NT2/D1 (cell line): ENCODE data around the gene SLIT3.
A peak's percentile ranks its signal among the peaks of the same experiment; 100 is the strongest.

Source experiments
- DNase-seq: peaks from one replicate; pipeline ENCODE4 v3.0.0-alpha.2; 2011; ENCODE audit warnings: low read depth, low spot score
- H3K27me3 ChIP-seq: 2 replicates; pipeline ENCODE4 v1.6.0; 2011; ENCODE audit warnings: mild to moderate bottlenecking; ENCODE audit not compliant: insufficient read length, insufficient read depth
- H3K36me3 ChIP-seq: 2 replicates; pipeline ENCODE4 v1.6.1; 2011; ENCODE audit warnings: mild to moderate bottlenecking, low read length, mixed read lengths; ENCODE audit not compliant: insufficient read depth, insufficient read length
- H3K4me1 ChIP-seq: 2 replicates; pipeline ENCODE4 v1.5.1; 2011; ENCODE audit not compliant: insufficient read depth, insufficient read length
- H3K4me3 ChIP-seq: 2 replicates; pipeline ENCODE4 v1.5.1; 2011; ENCODE audit warnings: low read depth; ENCODE audit not compliant: insufficient read length
- H3K9ac ChIP-seq: 2 replicates; pipeline ENCODE4 v1.6.0; 2011; ENCODE audit warnings: low read depth; ENCODE audit not compliant: insufficient read length
- H3K9me3 ChIP-seq: 2 replicates; pipeline ENCODE4 v1.5.1; 2011; ENCODE audit warnings: mild to moderate bottlenecking, low read length; ENCODE audit not compliant: insufficient read depth
- SUZ12 ChIP-seq: IDR thresholded peaks from 2 replicates; pipeline ENCODE4 v1.6.1; 2011; ENCODE audit not compliant: insufficient read length, insufficient read depth; ENCODE audit errors: extremely low read depth
- YY1 ChIP-seq: IDR thresholded peaks from 2 replicates; pipeline ENCODE4 v1.6.1; 2011; ENCODE audit not compliant: insufficient read length, insufficient read depth
- ZNF274 ChIP-seq: IDR thresholded peaks from 2 replicates; pipeline ENCODE4 v1.6.1; 2011; ENCODE audit warnings: mild to moderate bottlenecking, low read depth, low read length

The SLIT3 gene

GRCh38 chr5:169174923-169175322 lies 126.0 kb downstream of the SLIT3 start:
- H3K36me3 ChIP-seq: no peaks in the 10 kb centered on the region
- H3K4me1 ChIP-seq: peaks cover 5% of the 10 kb centered on the region
- H3K9me3 ChIP-seq: no peaks in the 10 kb centered on the region
- H3K9ac ChIP-seq: no peak overlapping the region
- no peak for DNase-seq
- no peaks in the 10 kb centered on the region for H3K27me3 ChIP-seq
- no peak for TF ChIP-seq ZNF274
- TF ChIP-seq YY1: no peak
- TF ChIP-seq SUZ12: no peak
- no peak overlapping the region for H3K4me3 ChIP-seq

DNA sequence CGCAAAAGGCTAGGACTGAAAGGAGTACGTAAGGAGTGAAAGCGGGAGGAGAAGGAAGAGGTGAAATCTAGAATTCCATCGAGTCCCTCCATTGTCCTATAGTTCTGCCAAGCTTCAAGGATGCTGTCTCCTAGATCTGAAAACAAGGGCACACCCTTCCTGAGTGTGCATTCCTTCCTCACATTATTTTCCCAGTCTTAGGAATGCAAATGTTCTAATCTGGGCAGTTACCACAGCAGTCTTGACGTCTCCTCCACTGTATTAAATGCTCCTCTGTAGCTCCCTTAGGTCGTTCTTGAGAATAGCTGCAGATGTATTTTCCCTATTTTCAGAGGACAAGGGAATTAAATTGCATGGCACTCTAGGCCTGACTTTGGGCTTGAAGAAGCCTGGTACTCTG lies 127.6 kb downstream of the SLIT3 start:
- no peak for DNase-seq
- H3K4me3 ChIP-seq: no peak overlapping the region
- no peaks in the 10 kb centered on the region for H3K27me3 ChIP-seq
- no peaks in the 10 kb centered on the region for H3K36me3 ChIP-seq
- H3K4me1 ChIP-seq: peaks cover 9% of the 10 kb centered on the region
- no peak overlapping the region for H3K9ac ChIP-seq
- TF ChIP-seq YY1 (no peak), SUZ12 (no peak), ZNF274 (no peak)
- H3K9me3 ChIP-seq: no peaks in the 10 kb centered on the region

DNA sequence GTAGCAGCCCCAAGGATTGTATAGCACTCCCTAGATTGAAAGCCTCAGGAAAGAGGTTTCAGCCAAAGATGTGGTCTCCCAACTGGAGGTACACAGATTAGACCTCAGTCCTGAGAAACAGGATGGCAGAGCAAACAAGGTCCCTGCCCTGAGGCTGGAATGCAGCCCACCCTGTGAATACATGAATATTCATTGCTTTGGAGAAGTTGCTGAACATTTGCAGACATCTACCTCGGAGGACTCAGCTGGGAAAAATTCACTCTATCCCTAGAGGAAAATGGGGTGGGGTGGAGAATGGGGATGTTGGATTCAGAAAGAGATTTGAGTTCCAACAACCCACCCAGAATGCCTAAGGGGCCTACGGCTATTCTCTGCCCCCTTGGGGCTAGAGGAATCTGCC lies 129.4 kb downstream of the SLIT3 start:
- no peaks in the 10 kb centered on the region for H3K27me3 ChIP-seq
- TF ChIP-seq YY1 (no peak), SUZ12 (no peak), ZNF274 (no peak)
- no peak overlapping the region for H3K4me3 ChIP-seq
- H3K9me3 ChIP-seq: no peaks in the 10 kb centered on the region
- peaks cover 7% of the 10 kb centered on the region for H3K4me1 ChIP-seq
- H3K9ac ChIP-seq: no peak overlapping the region
- peak; percentile 78 for DNase-seq
- no peaks in the 10 kb centered on the region for H3K36me3 ChIP-seq

DNA sequence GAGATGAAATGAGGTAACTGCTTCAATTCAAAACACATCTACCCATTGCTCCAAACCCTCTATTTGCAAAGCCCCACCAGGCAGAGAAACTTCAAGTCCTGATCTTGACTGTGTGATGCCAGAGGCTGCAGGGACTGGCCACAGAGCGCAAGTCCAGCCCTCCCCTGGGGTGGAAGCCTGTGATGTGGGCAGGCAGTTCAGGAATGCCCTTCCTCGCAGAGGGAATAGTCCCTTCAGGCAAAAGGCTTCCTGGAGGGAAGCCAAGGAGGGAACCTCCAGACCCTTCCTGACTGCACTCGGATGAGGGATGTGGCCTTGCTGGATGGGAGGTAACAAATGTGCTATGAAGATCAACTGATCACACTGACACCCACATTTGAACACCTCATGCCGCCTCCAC lies 131.2 kb downstream of the SLIT3 start:
- H3K9me3 ChIP-seq: no peaks in the 10 kb centered on the region
- TF ChIP-seq SUZ12 (no peak), YY1 (no peak), ZNF274 (no peak)
- no peak overlapping the region for H3K9ac ChIP-seq
- peaks cover 10% of the 10 kb centered on the region for H3K4me1 ChIP-seq
- H3K4me3 ChIP-seq: no peak overlapping the region
- no peaks in the 10 kb centered on the region for H3K36me3 ChIP-seq
- no peak for DNase-seq
- no peaks in the 10 kb centered on the region for H3K27me3 ChIP-seq

- peaks cover 11% of the 10 kb centered on the region for H3K4me1 ChIP-seq
- no peaks in the 10 kb centered on the region for H3K27me3 ChIP-seq
- no peaks in the 10 kb centered on the region for H3K36me3 ChIP-seq
- H3K4me3 ChIP-seq: no peak overlapping the region
- no peaks in the 10 kb centered on the region for H3K9me3 ChIP-seq
- DNase-seq: no peak
- TF ChIP-seq YY1 (no peak), ZNF274 (no peak), SUZ12 (no peak)
- H3K9ac ChIP-seq: no peak overlapping the region
Observed at GRCh38 chr5:169168280-169168679, 132.7 kb downstream of the SLIT3 start.

DNA sequence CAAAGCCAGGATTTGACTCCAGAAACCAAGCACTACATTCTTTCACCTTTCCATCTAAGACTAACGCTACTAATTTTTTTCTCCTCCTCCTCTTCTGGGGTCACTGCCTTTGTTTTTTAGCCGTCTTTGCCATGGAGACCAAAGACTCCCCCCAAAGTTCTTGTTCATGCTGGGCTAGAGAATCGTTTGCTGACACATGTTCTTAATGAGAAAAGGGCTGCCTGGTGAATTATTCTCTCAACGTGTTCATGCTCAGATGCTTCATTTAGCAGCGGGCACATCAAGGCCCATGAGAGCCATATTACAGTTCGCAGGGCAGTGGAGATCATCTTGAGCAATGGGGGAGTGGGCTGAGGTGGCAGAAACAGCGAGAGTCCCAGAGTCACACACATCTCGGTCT lies 134.9 kb downstream of the SLIT3 start:
- Histone ChIP-seq H3K36me3 (no peaks in the 10 kb centered on the region), H3K4me1 (peaks cover 11% of the 10 kb centered on the region), H3K27me3 (no peaks in the 10 kb centered on the region), H3K9ac (no peak overlapping the region), H3K4me3 (no peak overlapping the region), H3K9me3 (no peaks in the 10 kb centered on the region)
- DNase-seq: no peak
- no peak for TF ChIP-seq ZNF274
- TF ChIP-seq YY1: no peak
- no peak for TF ChIP-seq SUZ12

DNA sequence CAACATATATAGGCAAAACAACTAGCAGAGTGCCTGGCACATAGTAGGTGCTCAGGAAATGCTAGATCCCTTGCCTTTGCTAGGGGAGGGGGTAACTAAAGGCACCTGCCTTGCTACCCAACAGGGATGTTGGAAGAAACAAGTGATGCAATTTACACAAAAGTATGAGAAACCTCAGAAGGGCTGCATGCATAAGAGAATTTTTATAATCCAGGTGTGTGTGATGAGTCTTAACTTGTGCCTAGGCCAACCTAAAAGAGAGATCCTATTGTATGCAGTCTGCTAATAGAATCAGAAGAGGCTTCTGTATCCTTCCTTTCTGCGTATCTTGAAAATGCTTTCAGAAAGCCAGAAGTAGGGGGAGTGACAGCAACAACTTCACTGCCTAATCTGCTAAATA lies 135.9 kb downstream of the SLIT3 start:
- H3K4me1 ChIP-seq: peaks cover 9% of the 10 kb centered on the region

More for the DNA sequence above, 135.9 kb downstream of the SLIT3 start:
- Histone ChIP-seq H3K4me3 (no peak overlapping the region), H3K36me3 (no peaks in the 10 kb centered on the region), H3K9me3 (no peaks in the 10 kb centered on the region), H3K9ac (no peak overlapping the region), H3K27me3 (no peaks in the 10 kb centered on the region)
- TF ChIP-seq YY1: no peak
- no peak for TF ChIP-seq SUZ12
- TF ChIP-seq ZNF274: no peak
- no peak for DNase-seq
